CD14-positive monocyte (primary cell): Measurements from ENCODE around the gene AHSG. TPM values are rescaled to one million over a fixed set of nuclear protein-coding genes. Genes with fewer than 3 reads are reported as not detected.
A peak's percentile ranks its signal among the peaks of the same experiment; 100 is the strongest.

Source experiments
- DNase-seq, 3 donors: peaks; one replicate each; pipeline ENCODE4 v3.0.0-alpha.2; 2011 to 2022
- H2AFZ ChIP-seq: 2 replicates; pipeline ENCODE4 v1.6.0; 2012; ENCODE audit warnings: mild to moderate bottlenecking, low read depth, low read length, inconsistent platforms; ENCODE audit not compliant: insufficient read depth, poor library complexity, severe bottlenecking
- H3K27ac ChIP-seq, 2 donors: 1 replicate in 1 of 2; 2 replicates in 1 of 2; pipeline ENCODE4 v1.5.1; 2012 to 2013; ENCODE audit warnings: low read length in 2 of 2, control low read depth in 1 of 2, inconsistent platforms in 1 of 2, low read depth in 1 of 2, mild to moderate bottlenecking in 1 of 2
- H3K27me3 ChIP-seq, 2 donors: one replicate each; pipeline versions ENCODE4 v1.6.0 to v1.6.1; 2011 to 2013; ENCODE audit warnings: low read length in 2 of 2; ENCODE audit not compliant: control insufficient read depth in 2 of 2, insufficient read depth in 2 of 2
- H3K36me3 ChIP-seq, 2 donors: replicated peaks in 1 of 2; 1 replicate in 1 of 2; 2 replicates in 1 of 2; pipeline versions ENCODE4 v1.5.1 to v1.6.1; 2012 to 2013; ENCODE audit warnings: low read length in 2 of 2, control low read depth in 1 of 2, inconsistent platforms in 1 of 2, mild to moderate bottlenecking in 1 of 2; ENCODE audit not compliant: insufficient read depth in 2 of 2, control insufficient read depth in 1 of 2
- H3K4me1 ChIP-seq, 2 donors: 1 replicate in 1 of 2; 2 replicates in 1 of 2; pipeline versions ENCODE4 v1.5.1 to v1.6.1; 2012 to 2013; ENCODE audit warnings: low read length in 2 of 2, control low read depth in 1 of 2, inconsistent platforms in 1 of 2, mild to moderate bottlenecking in 1 of 2, moderate library complexity in 1 of 2; ENCODE audit not compliant: insufficient read depth in 2 of 2, control insufficient read depth in 1 of 2
- H3K4me2 ChIP-seq: replicated peaks from 2 replicates; pipeline ENCODE3; 2012; ENCODE audit warnings: low read length, moderate library complexity, mild to moderate bottlenecking; ENCODE audit not compliant: poor library complexity, severe bottlenecking; ENCODE audit errors: extremely low read depth
- H3K4me3 ChIP-seq, 3 experiments: fragments of 200-600 bp in 1 of 3; sonication (generic) in 1 of 3; replicated peaks in 1 of 3; 1 replicate in 2 of 3; 2 replicates in 1 of 3; pipeline ENCODE4 v1.5.1; 2011 to 2013; ENCODE audit warnings: low read length in 3 of 3, mild to moderate bottlenecking in 3 of 3, control low read depth in 2 of 3, low read depth in 2 of 3, inconsistent platforms in 1 of 3, moderate library complexity in 1 of 3
- H3K79me2 ChIP-seq: 2 replicates; pipeline ENCODE4 v1.6.0; 2012; ENCODE audit warnings: mild to moderate bottlenecking, control low read depth, inconsistent platforms, low read length, moderate library complexity; ENCODE audit not compliant: insufficient read depth
- H3K9ac ChIP-seq: 2 replicates; pipeline ENCODE4 v1.6.0; 2017; ENCODE audit warnings: low read length, mild to moderate bottlenecking; ENCODE audit not compliant: insufficient read depth, poor library complexity, severe bottlenecking
- H3K9me3 ChIP-seq, 2 donors: replicated peaks in 1 of 2; 1 replicate in 1 of 2; 2 replicates in 1 of 2; pipeline versions ENCODE4 v1.5.1 to v1.6.1; 2012 to 2013; ENCODE audit warnings: low read length in 2 of 2, control low read depth in 1 of 2; ENCODE audit not compliant: control insufficient read depth in 1 of 2, insufficient read depth in 1 of 2
- H4K20me1 ChIP-seq: 2 replicates; pipeline ENCODE4 v1.6.0; 2012; ENCODE audit warnings: mild to moderate bottlenecking, low read length, control low read depth, moderate library complexity; ENCODE audit not compliant: insufficient read depth
- H3K27ac Mint-ChIP-seq, 7 donors: one replicate each; pipeline ENCODE4 v1.8.0; 2020; ENCODE audit warnings: mild to moderate bottlenecking in 7 of 7, mixed read lengths in 7 of 7, moderate library complexity in 6 of 7, inconsistent platforms in 2 of 7
- H3K27me3 Mint-ChIP-seq, 3 donors: one replicate each; pipeline ENCODE4 v1.8.0; 2021 to 2022; ENCODE audit warnings: low read depth in 3 of 3, mild to moderate bottlenecking in 3 of 3, mixed read lengths in 3 of 3, moderate library complexity in 3 of 3, inconsistent platforms in 1 of 3
- H3K36me3 Mint-ChIP-seq, 2 donors: one replicate each; pipeline ENCODE4 v1.8.0; 2020; ENCODE audit warnings: mixed read lengths in 2 of 2, inconsistent platforms in 1 of 2, mild to moderate bottlenecking in 1 of 2
- H3K4me1 Mint-ChIP-seq: one replicate; pipeline ENCODE4 v1.8.0; 2020; ENCODE audit warnings: mild to moderate bottlenecking, mixed read lengths
- H3K4me3 Mint-ChIP-seq, 2 donors: one replicate each; pipeline ENCODE4 v1.8.0; 2020; ENCODE audit warnings: mild to moderate bottlenecking in 2 of 2, mixed read lengths in 2 of 2, moderate library complexity in 1 of 2
- H3K9me3 Mint-ChIP-seq, 7 donors: one replicate each; pipeline ENCODE4 v1.8.0; 2020 to 2022; ENCODE audit warnings: mixed read lengths in 7 of 7, mild to moderate bottlenecking in 6 of 7, moderate library complexity in 6 of 7, inconsistent platforms in 2 of 7
- WGBS: methylation state at CpG from one replicate; pipeline ENCODE4 v1.1.5; 2013; ENCODE audit warnings: missing lambda C conversion rate; ENCODE audit not compliant: insufficient coverage; 5-methylcytosine and 5-hydroxymethylcytosine counted together
- intact Hi-C, 2 donors: fragments of 100-400 bp; cut with micrococcal nuclease; formaldehyde crosslinking; loops; one replicate each; pipeline versions ENCODE4 v1.15.0 to v1.15.1; 2023
- polyA plus RNA-seq, 3 donors: library from polyadenylated mRNA; depleted of rRNA in 1 of 3; unstranded in 2 of 3; stranded (reverse) in 1 of 3; fragments of 300-500 nt in 2 of 3; fragments of >200 nt in 1 of 3; fragmentation: Illumina TruSeq in 2 of 3; gene quantifications; 1 replicate in 2 of 3; 2 replicates in 1 of 3; pipeline ENCODE4 v1.2.3, GENCODE V29; 2012 to 2021
- TF ChIP-seq, protein P1 (sequence below): fragments of 200-600 bp; IDR thresholded peaks from one replicate; pipeline ENCODE4 v1.8.0; 2022; ENCODE audit warnings: antibody characterized with exemption, mild to moderate bottlenecking

Gene AHSG
- polyA plus RNA-seq, 3 donors: not detected

DNA sequence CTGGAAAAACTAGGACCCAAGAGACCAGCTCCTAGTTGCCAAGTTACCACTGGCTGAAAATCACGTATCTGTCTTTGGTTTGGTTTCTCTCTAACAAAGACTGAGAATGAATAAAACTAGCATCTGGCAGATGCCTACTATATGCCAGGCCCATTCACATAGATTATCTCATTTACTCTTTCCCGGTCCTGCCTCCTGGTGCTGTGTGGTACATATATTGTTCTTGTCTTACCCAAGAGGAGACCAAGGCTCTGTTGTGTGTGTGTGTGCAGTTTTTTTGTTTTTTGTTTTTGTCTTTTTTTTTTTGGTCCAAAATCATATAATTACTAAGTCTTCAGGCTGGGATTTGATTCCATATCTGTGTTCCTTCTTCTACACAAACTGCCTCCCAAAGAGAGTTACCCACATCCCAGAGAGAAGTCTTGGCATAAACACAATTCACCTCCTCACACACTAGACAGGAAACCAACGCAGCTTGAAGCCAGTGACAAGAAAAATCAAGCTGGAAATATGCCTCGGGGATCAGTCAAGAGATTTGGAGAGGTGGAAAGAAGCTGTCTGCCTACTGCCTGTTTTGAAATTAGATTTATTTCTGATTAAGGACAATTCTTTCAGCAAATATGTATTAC is 891 bp downstream of the AHSG start:
- intact Hi-C loops: loop anchor here in 1 of 2 donors (2.0 to 10.0 kb wide), 2 partner anchors 207 to 629 kb away; no protein-coding TSS in a partner anchor
- Histone ChIP-seq H3K9me3 (no peaks in the 10 kb centered on the region), H3K4me1 (peaks cover 6 to 10% of the 10 kb centered on the region in 2 donors), H3K79me2 (no peaks in the 10 kb centered on the region), H3K4me3 (no peak overlapping the region), H3K4me2 (no peak overlapping the region), H3K27ac (no peak overlapping the region), H3K9ac (no peak overlapping the region), H3K27me3 (peaks cover 13 to 34% of the 10 kb centered on the region in 2 donors), H4K20me1 (no peaks in the 10 kb centered on the region), H3K36me3 (no peaks in the 10 kb centered on the region), H2AFZ (peak overlapping the region; percentile 12)
- TF ChIP-seq, protein P1, sequence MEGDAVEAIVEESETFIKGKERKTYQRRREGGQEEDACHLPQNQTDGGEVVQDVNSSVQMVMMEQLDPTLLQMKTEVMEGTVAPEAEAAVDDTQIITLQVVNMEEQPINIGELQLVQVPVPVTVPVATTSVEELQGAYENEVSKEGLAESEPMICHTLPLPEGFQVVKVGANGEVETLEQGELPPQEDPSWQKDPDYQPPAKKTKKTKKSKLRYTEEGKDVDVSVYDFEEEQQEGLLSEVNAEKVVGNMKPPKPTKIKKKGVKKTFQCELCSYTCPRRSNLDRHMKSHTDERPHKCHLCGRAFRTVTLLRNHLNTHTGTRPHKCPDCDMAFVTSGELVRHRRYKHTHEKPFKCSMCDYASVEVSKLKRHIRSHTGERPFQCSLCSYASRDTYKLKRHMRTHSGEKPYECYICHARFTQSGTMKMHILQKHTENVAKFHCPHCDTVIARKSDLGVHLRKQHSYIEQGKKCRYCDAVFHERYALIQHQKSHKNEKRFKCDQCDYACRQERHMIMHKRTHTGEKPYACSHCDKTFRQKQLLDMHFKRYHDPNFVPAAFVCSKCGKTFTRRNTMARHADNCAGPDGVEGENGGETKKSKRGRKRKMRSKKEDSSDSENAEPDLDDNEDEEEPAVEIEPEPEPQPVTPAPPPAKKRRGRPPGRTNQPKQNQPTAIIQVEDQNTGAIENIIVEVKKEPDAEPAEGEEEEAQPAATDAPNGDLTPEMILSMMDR: no peak
- H3K27ac Mint-ChIP-seq: no peak overlapping the region
- peak overlapping the region in 1 of 2 donors; percentile 51 for H3K4me3 Mint-ChIP-seq
- whole genome bisulfite sequencing: 67% methylated on average over 1 of the region's 4 CpGs
- no peaks in the 10 kb centered on the region for H3K36me3 Mint-ChIP-seq
- DNase-seq: no peak
- peaks cover 18% of the 10 kb centered on the region for H3K4me1 Mint-ChIP-seq
- peaks cover 26 to 39% (median 35%) of the 10 kb centered on the region in 3 donors for H3K27me3 Mint-ChIP-seq
- peaks cover 0 to 2% (median 0%) of the 10 kb centered on the region in 7 donors for H3K9me3 Mint-ChIP-seq

DNA sequence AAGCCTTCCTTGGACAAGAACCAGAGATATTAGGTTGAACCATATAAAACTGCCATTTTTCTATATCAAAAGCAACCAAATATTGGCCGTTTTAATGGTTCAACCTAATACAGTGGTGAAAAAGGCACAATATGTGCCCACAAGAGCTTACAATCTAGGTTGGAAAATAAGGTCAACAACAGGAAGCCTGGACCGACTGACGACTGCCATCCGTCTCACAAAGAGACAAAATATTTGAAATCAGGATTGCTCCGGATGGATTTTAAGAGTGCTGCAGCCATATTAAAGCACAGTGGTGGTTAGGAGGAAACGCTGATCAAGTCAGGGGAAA is 1.4 kb downstream of the AHSG start:
- Histone ChIP-seq H3K36me3 (no peaks in the 10 kb centered on the region), H4K20me1 (no peaks in the 10 kb centered on the region), H3K79me2 (no peaks in the 10 kb centered on the region), H3K9me3 (no peaks in the 10 kb centered on the region), H2AFZ (peak overlapping the region; percentile 12), H3K27me3 (peaks cover 13 to 34% of the 10 kb centered on the region in 2 donors), H3K4me1 (peaks cover 6 to 10% of the 10 kb centered on the region in 2 donors), H3K27ac (no peak overlapping the region), H3K4me3 (no peak overlapping the region), H3K9ac (no peak overlapping the region), H3K4me2 (no peak overlapping the region)
- intact Hi-C loops: loop anchor here in 1 of 2 donors (2.0 to 10.0 kb wide), 2 partner anchors 207 to 629 kb away; no protein-coding TSS in a partner anchor
- Mint-ChIP-seq H3K27me3 (peaks cover 25 to 41% (median 37%) of the 10 kb centered on the region in 3 donors), H3K9me3 (peaks cover 0 to under 1% (median 0%) of the 10 kb centered on the region in 7 donors), H3K36me3 (no peaks in the 10 kb centered on the region), H3K27ac (no peak overlapping the region), H3K4me3 (peak overlapping the region in 1 of 2 donors; percentile 74), H3K4me1 (peaks cover 18% of the 10 kb centered on the region)
- TF ChIP-seq, protein P1: no peak
- no peak for DNase-seq
- 40% methylated on average over 5 of the region's 6 CpGs for WGBS
